NCI-H146 treated with DMSO at 0.1 percent for 48 hours (cell line): ENCODE results near the gene DUSP16.
A peak's percentile ranks its signal among the peaks of the same experiment; 100 is the strongest.

Experiments used
- DNase-seq: peaks from one replicate; lab custom pipeline; 2025; ENCODE audit not compliant: unreplicated experiment; lab: John Stamatoyannopoulos, UW

Gene DUSP16

GRCh38 chr12:12446786-12447185 is 115.9 kb downstream of the DUSP16 start:
- DNase-seq = no peak

- no peak for DNase-seq
Measured at GRCh38 chr12:12445882-12446181, 116.8 kb downstream of the DUSP16 start.

- no peak for DNase-seq
Measured at GRCh38 chr12:12445165-12445881, 117.3 kb downstream of the DUSP16 start.

GRCh38 chr12:12443431-12443878 is 119.2 kb downstream of the DUSP16 start:
- no peak for DNase-seq

GRCh38 chr12:12442548-12443071 is 120.1 kb downstream of the DUSP16 start:
- DNase-seq = no peak

GRCh38 chr12:12441843-12442461 is 120.7 kb downstream of the DUSP16 start:
- peak; percentile 73 for DNase-seq

GRCh38 chr12:12441429-12441807 is 121.2 kb downstream of the DUSP16 start:
- DNase-seq = peak; percentile 95

- peak; percentile 95 for DNase-seq
Measured at GRCh38 chr12:12440784-12441428, 121.8 kb downstream of the DUSP16 start.

- no peak for DNase-seq
Measured at GRCh38 chr12:12439636-12440035, 123.0 kb downstream of the DUSP16 start.

GRCh38 chr12:12436831-12437345 is 125.8 kb downstream of the DUSP16 start:
- no peak for DNase-seq

- DNase-seq = no peak
Measured at GRCh38 chr12:12433203-12433731, 129.4 kb downstream of the DUSP16 start.

GRCh38 chr12:12432364-12432763 is 130.3 kb downstream of the DUSP16 start:
- no peak for DNase-seq

- DNase-seq = no peak
Measured at GRCh38 chr12:12428961-12429657, 133.6 kb downstream of the DUSP16 start.

GRCh38 chr12:12428047-12428446 is 134.6 kb downstream of the DUSP16 start:
- DNase-seq = no peak

- no peak for DNase-seq
Measured at GRCh38 chr12:12427568-12427967, 135.1 kb downstream of the DUSP16 start.

- no peak for DNase-seq
Measured at GRCh38 chr12:12425616-12426015, 137.0 kb downstream of the DUSP16 start.

GRCh38 chr12:12425001-12425400 is 137.7 kb downstream of the DUSP16 start:
- no peak for DNase-seq
